Measurements from ENCODE around the gene SLITRK6.
"Not testable (repeated sequence)": the region's sequence is repeated elsewhere in the genome, so short reads cannot be mapped to it uniquely, and the experiment has no call there.

Gene SLITRK6

DNA sequence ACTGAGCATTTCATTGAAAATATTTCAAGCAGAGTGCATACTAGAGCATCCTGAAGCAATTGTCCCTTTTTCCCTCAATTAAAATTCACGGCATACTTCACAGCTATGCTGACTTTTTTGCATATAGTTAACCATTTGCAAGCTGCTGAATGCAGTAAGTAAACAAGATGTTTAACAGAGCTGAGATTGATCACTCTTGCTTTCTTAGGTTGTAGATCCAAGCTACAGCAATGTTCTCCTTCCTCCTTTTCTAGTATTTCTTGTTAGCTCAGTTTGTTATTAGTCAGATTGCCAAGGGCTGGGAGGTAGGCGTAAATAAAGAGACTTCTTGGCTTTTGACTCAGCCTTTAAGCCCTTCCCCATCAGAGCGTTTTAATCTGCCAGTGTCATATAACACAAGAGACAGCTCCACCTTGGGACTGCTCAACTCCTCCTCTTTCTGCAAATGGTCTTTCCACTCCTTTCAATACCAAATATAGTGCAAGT, at the start of gene SLITRK6:
Gene SLITRK6, minus strand, starts transcription at position 323 of the 486 bp plus-strand sequence. CDS start 2,911 bp downstream, outside the sequence.
- no peak for DNase-seq

DNA sequence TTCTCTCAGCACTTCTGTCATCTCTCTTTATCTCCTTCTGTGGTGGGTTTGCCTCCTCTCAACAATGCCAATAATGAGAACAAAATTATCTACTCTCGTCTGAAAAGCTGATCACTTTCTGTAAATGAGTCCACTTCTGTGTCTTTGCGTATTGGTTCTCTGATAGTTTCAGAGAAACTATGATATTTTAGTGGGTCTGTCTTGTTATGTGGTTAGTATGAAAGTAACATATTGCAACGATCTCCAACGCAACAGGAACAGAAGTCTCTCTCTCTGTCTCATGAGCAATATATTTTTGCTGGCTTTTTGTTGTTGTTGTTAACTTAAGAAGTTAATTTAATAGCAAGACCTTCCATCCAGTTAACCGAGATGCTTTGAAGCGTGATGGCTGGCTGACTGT, 47.8 kb upstream of the SLITRK6 start:
- no peak for DNase-seq

DNA sequence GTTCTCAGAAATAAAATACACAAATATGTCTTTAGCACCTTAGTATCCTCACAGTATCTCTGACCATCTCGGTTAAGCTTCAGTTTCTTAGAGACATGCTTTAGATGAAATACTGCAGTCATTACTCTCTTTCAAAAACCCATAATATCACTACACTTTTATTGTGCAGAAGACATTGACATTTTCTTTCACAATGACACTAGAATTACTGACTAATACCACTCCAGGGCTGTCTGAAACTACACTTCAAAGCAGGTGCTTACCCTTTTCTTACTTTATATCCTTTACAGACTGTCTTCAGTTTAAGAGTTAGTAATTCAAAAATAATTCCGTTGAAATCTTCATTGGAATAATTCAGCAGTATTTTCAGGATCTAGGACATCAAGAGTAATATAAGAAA, 42.2 kb upstream of the SLITRK6 start:
- no peak for DNase-seq

- DNase-seq = no peak
These were observed 34.7 kb upstream of the SLITRK6 start for GRCh38 chr13:85833921-85834320.

GRCh38 chr13:85828094-85828684, 29.0 kb upstream of the SLITRK6 start:
- no peak for DNase-seq

DNA sequence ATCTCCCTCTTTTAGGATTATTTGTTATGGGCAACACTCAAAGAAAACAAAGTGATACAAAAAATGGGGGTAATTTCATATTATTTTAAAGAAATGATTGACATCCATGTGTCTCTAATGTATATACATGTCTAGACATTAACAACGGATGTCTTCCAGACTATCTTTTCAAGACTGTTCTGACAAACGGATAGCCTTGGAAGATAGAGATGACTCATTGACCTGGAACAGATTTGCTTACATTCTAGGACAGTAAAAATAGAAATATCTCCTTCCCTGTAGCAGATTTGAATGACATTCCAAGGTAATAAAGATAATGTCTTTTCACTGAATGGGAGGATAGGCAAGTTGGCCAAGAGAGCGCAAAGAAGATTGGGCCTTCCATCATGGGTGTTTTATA, 26.2 kb upstream of the SLITRK6 start:
- DNase-seq = no peak

GRCh38 chr13:85823832-85824231, 24.6 kb upstream of the SLITRK6 start:
- DNase-seq = no peak

DNA sequence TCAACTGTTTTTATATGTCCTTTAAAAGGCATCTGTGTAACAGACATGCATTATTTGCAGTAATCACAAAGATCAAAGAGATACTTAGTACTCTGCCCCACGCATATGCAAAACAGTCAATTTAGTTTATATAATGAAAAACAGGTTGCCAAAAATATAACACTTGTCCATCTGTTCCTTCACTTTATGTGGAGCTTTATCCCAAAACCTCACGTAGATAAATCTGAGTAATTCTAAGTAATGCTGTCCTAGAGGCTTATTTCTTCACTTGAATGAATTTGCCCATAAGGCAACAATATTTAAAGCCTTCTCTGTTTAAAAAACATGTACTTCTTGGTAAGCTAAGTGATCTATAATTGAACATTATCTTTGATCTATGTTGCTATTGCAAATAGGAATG, 20.3 kb upstream of the SLITRK6 start:
- DNase-seq = no peak

DNA sequence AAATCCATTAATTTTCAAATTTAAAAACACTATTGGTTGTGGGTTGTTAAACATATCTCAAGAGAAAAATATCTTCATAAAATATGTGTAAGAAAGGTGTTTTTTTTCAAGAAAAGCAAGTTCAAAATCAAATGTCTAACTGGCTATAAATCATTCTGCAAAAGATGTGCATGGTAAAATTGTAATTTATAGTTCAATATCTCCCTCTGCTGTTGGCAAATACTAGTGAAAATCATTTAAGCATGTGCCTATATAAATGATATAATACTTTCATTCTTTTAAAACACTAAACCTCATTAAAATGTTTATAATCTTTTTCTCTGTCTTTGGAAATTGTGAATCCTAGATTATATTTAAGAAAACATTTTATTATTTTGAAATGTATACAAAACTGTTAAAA, 17.2 kb upstream of the SLITRK6 start:
- DNase-seq = no peak

- DNase-seq = no peak
These were observed 13.1 kb upstream of the SLITRK6 start for GRCh38 chr13:85812282-85812681.

- DNase-seq = no peak
These were observed 9.6 kb upstream of the SLITRK6 start for GRCh38 chr13:85808811-85809210.

GRCh38 chr13:85806553-85807175, 7.4 kb upstream of the SLITRK6 start:
- no peak for DNase-seq

GRCh38 chr13:85798556-85798955, 663 bp downstream of the SLITRK6 start:
- no peak for DNase-seq

DNA sequence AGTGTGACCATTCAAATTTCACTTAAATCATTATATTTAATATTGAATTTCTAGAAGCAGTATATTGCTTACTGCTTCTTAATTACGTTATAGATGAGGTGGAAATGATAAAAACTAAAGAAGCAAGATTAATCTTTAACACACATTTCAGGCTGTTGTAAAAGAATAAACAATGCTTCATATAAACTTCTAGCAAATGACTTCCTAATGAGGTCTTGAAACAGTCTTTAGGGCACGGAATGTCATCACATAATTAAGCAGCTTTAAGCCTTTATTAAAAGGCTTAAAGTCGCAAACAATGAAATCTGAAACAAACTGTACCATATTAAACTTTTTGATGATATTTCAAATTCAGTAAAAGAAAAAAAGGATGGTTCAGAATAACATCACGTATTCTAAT, 1.9 kb downstream of the SLITRK6 start:
- no peak for DNase-seq

DNA sequence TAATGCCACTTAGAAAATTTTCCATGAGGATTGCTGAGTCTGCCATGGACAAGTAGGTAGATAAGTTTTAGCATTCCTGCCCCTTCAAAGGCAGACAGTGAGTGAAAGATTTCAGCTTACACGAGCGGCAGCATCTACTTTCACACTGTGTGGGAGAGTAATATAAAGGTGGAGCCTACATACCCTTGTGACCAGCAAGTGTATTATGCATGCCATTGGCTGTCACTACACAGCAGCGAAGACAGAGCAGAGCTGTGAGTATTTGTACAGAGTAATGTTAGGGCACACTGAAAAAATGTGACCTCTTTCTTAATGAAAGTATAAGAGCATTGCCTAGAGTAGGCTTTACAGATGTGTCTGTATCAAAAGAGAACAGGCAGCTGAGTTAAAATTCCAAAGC, 14.0 kb downstream of the SLITRK6 start:
- no peak for DNase-seq

GRCh38 chr13:85772367-85772766, 26.9 kb downstream of the SLITRK6 start:
- no peak for DNase-seq

DNA sequence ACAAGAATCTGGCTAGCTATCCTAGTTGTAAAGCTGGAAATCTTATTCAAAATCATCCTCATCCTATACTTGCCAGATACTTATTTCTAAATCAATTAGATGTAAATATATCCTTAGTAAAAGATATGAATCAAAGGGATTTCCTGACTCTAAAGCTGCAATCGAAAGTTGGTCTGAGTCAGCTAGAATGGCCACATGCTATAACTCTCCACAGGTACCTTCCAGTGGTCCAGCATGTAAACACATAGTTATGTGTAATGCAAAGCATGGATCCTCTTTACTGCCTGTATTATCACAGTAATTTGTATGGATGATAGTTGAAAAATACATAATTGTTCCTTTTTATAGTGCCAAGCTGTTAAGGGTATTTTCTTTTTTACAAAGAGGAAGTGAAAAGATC, 27.4 kb downstream of the SLITRK6 start:
- no peak for DNase-seq

GRCh38 chr13:85768946-85769345, 30.3 kb downstream of the SLITRK6 start:
- DNase-seq = no peak

GRCh38 chr13:85755123-85755522, 44.1 kb downstream of the SLITRK6 start:
- DNase-seq = no peak

DNA sequence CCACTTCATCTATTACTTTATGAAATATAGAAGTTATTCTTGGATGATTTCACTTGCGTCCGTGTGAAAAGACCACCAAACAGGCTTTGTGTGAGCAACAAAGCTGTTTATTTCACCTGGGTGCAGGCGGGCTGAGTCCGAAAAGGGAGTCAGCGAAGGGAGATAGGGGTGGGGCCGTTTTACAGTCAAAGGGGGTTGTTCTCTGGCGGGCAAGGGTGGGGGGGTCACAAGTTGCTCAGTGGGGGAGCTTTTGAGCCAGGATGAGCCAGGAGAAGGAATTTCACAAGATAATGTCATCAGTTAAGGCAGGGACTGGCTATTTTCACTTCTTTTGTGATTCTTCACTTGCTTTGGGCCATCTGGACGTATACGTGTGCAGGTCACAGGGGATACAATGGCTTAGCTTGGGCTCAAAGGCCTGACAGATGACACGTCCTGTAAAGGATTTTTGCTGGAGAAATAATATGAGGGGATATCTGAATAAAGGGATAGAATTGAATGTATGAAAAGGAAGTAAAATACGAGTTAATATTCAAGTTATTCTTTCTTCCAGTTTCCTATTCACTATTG, 55.9 kb downstream of the SLITRK6 start:
- DNase-seq = not testable (repeated sequence)

Measured in activated CD8-positive, alpha-beta memory T cell treated with anti-CD3 and anti-CD28 coated beads, Interleukin-2, amount 50 U/mL, for 4 hours (primary cell).